Stimulated activated CD4-positive, alpha-beta T cell treated with anti-CD3 and anti-CD28 coated beads, Interleukin-1b, Interleukin-23, amount 100 ng/mL, for 24 hours (primary cell): ENCODE data around the gene HIVEP3.

Source experiments
- DNase-seq, 4 experiments: peaks; one replicate each; pipeline ENCODE4 v3.0.0-alpha.2; 2020; ENCODE audit warnings: low read depth in 4 of 4, low spot score in 1 of 4

Gene HIVEP3

GRCh38 chr1:41540886-41541591 lies 377.7 kb downstream of the HIVEP3 start:
- no peak for DNase-seq

- DNase-seq: no peak
Measured at GRCh38 chr1:41539999-41540398, 378.7 kb downstream of the HIVEP3 start.

- no peak for DNase-seq
Measured at GRCh38 chr1:41539418-41539805, 379.3 kb downstream of the HIVEP3 start.

GRCh38 chr1:41538741-41539417 lies 379.8 kb downstream of the HIVEP3 start:
- DNase-seq: no peak

GRCh38 chr1:41537788-41538351 lies 380.9 kb downstream of the HIVEP3 start:
- no peak for DNase-seq

GRCh38 chr1:41537251-41537650 lies 381.5 kb downstream of the HIVEP3 start:
- DNase-seq: no peak

- DNase-seq: no peak
Measured at GRCh38 chr1:41536361-41536802, 382.3 kb downstream of the HIVEP3 start.

- DNase-seq: no peak
Measured at GRCh38 chr1:41535716-41536115, 383.0 kb downstream of the HIVEP3 start.

GRCh38 chr1:41535276-41535675 lies 383.4 kb downstream of the HIVEP3 start:
- no peak for DNase-seq

- no peak for DNase-seq
Measured at GRCh38 chr1:41534181-41535076, 384.3 kb downstream of the HIVEP3 start.

- DNase-seq: no peak
Measured at GRCh38 chr1:41533731-41534080, 385.0 kb downstream of the HIVEP3 start.

GRCh38 chr1:41533016-41533730 lies 385.5 kb downstream of the HIVEP3 start:
- DNase-seq: no peak

GRCh38 chr1:41532206-41532975 lies 386.3 kb downstream of the HIVEP3 start:
- DNase-seq: no peak

GRCh38 chr1:41530411-41530810 lies 388.3 kb downstream of the HIVEP3 start:
- no peak for DNase-seq

GRCh38 chr1:41529621-41530395 lies 388.9 kb downstream of the HIVEP3 start:
- no peak for DNase-seq

GRCh38 chr1:41528726-41529605 lies 389.8 kb downstream of the HIVEP3 start:
- DNase-seq: no peak

- DNase-seq: no peak
Measured at GRCh38 chr1:41528106-41528505, 390.6 kb downstream of the HIVEP3 start.

GRCh38 chr1:41526956-41527561 lies 391.7 kb downstream of the HIVEP3 start:
- DNase-seq: no peak
